Keratinocyte (primary cell): ENCODE results near the gene UBASH3B. TPM values are rescaled to one million over a fixed set of nuclear protein-coding genes. Genes with fewer than 3 reads are reported as not detected.
A peak's percentile ranks its signal among the peaks of the same experiment; 100 is the strongest.

ENCODE experiments used
- DNase-seq: peaks from one replicate; pipeline ENCODE4 v3.0.0-alpha.2; 2011; ENCODE audit warnings: low read depth, missing footprints, low spot score
- FAIRE-seq: peaks from 2 replicates; lab custom pipeline; 2011; peaks lifted over from hg19 to GRCh38; lab: Jason Lieb, UNC
- H2AFZ ChIP-seq: 2 replicates; pipeline ENCODE4 v1.6.0; 2012; ENCODE audit warnings: low read length, control low read depth, inconsistent platforms; ENCODE audit not compliant: control insufficient read depth
- H3K27ac ChIP-seq: 2 replicates; pipeline ENCODE4 v1.5.1; 2011; ENCODE audit warnings: low read length; ENCODE audit not compliant: control insufficient read depth, insufficient read depth
- H3K27me3 ChIP-seq: 3 replicates; pipeline ENCODE4 v1.6.0; 2011; ENCODE audit warnings: low read length; ENCODE audit not compliant: control insufficient read depth, insufficient read depth; ENCODE audit errors: extremely low read depth
- H3K36me3 ChIP-seq, 2 experiments: 2 replicates in 1 of 2; 3 replicates in 1 of 2; pipeline ENCODE4 v1.5.1; 2011; ENCODE audit warnings: low read length in 2 of 2, mild to moderate bottlenecking in 1 of 2; ENCODE audit not compliant: control insufficient read depth in 2 of 2, insufficient read depth in 2 of 2; ENCODE audit errors: extremely low read depth in 1 of 2
- H3K4me1 ChIP-seq: 3 replicates; pipeline ENCODE4 v1.5.1; 2011; ENCODE audit warnings: low read length; ENCODE audit not compliant: control insufficient read depth, insufficient read depth; ENCODE audit errors: extremely low read depth
- H3K4me2 ChIP-seq: 3 replicates; pipeline ENCODE4 v1.6.0; 2011; ENCODE audit warnings: low read depth, low read length; ENCODE audit not compliant: control insufficient read depth, insufficient read depth; ENCODE audit errors: extremely low read depth
- H3K4me3 ChIP-seq, 3 experiments: fragments of 200-600 bp in 1 of 3; sonication (generic) in 1 of 3; 2 replicates in 2 of 3; 3 replicates in 1 of 3; pipeline ENCODE4 v1.5.1; 2011 to 2016; ENCODE audit warnings: low read length in 3 of 3, mild to moderate bottlenecking in 3 of 3, control low read depth in 2 of 3, inconsistent platforms in 1 of 3, low read depth in 1 of 3, mixed read lengths in 1 of 3, mixed run types in 1 of 3, moderate library complexity in 1 of 3; ENCODE audit not compliant: control insufficient read depth in 2 of 3, insufficient read depth in 2 of 3; ENCODE audit errors: extremely low read depth in 1 of 3
- H3K79me2 ChIP-seq: 2 replicates; pipeline ENCODE4 v1.6.0; 2012; ENCODE audit warnings: low read length; ENCODE audit not compliant: control insufficient read depth, insufficient read depth
- H3K9ac ChIP-seq: 3 replicates; pipeline ENCODE4 v1.6.0; 2011; ENCODE audit warnings: low read length; ENCODE audit not compliant: control insufficient read depth, insufficient read depth; ENCODE audit errors: extremely low read depth
- H3K9me1 ChIP-seq: 3 replicates; pipeline ENCODE4 v1.6.0; 2011; ENCODE audit warnings: low read length; ENCODE audit not compliant: control insufficient read depth, insufficient read depth; ENCODE audit errors: extremely low read depth
- H3K9me3 ChIP-seq: 2 replicates; pipeline ENCODE4 v1.5.1; 2012; ENCODE audit warnings: low read depth, low read length; ENCODE audit not compliant: control insufficient read depth
- H4K20me1 ChIP-seq: 3 replicates; pipeline ENCODE4 v1.6.0; 2011; ENCODE audit warnings: low read length; ENCODE audit not compliant: control insufficient read depth, insufficient read depth; ENCODE audit errors: extremely low read depth
- EZH2 ChIP-seq: IDR thresholded peaks from one replicate; pipeline ENCODE4 v1.6.1; 2012; ENCODE audit warnings: inconsistent platforms, mild to moderate bottlenecking, low read length, moderate library complexity
- dilution Hi-C: fragments of 300-500 bp; cut with MboI; formaldehyde crosslinking; loops from one replicate; pipeline ENCODE4 v1.7.0; 2020; ENCODE audit warnings: low sequenced_read_pairs; ENCODE audit not compliant: extremely low pct_ligation_motif_present
- polyA plus RNA-seq, 5 experiments: library from polyadenylated mRNA; depleted of rRNA in 3 of 5; stranded (reverse) in 3 of 5; stranded (forward) in 1 of 5; unstranded in 1 of 5; fragments of >200 nt; gene quantifications; 1 replicate in 1 of 5; 2 replicates in 3 of 5; 3 replicates in 1 of 5; pipeline versions ENCODE4 v1.2.1 to v1.2.3, GENCODE V29; 2011 to 2012; ENCODE audit warnings: missing spikeins in 2 of 5, low read depth in 1 of 5, low replicate concordance in 1 of 5
- TF ChIP-seq, protein P1 (sequence below), 3 experiments: IDR thresholded peaks in 1 of 3; conservative IDR thresholded peaks in 1 of 3; optimal IDR thresholded peaks in 1 of 3; 2 replicates in 2 of 3; 3 replicates in 1 of 3; pipeline versions ENCODE3 to v1.5.1; 2011; ENCODE audit warnings: low read length in 3 of 3, mild to moderate bottlenecking in 3 of 3, moderate library complexity in 2 of 3, control low read depth in 1 of 3, inconsistent platforms in 1 of 3; ENCODE audit not compliant: insufficient read depth in 2 of 3; ENCODE audit errors: extremely low read depth in 1 of 3

Gene UBASH3B
- polyA plus RNA-seq, 1 donor (not counting 4 experiments of a cell fraction or from before 2014, with no cell fraction given): 25.0 TPM

DNA sequence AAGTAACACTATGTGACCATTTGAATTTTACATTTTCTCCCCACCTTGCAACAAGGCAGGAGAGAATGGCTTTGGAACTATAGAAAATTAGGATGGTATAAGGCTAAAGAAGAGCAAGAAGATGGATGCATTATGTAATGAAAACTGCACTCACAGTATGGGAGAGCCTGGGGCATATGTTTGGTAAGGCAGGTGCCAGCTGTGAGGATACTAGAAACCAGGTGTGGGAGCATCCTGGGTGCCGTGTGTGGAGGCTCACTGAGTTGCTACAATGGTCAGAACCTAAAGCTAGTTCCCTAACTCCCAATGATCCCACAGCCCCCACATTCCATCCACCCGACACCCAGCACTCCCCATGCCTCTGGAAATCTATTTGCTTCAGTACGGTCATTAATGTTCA is 42.9 kb downstream of the UBASH3B start:
- DNase-seq (no peak), FAIRE-seq (no peak)
- Histone ChIP-seq H3K4me3 (no peak overlapping the region), H3K79me2 (peaks cover 44% of the 10 kb centered on the region), H4K20me1 (no peaks in the 10 kb centered on the region), H3K9me1 (peaks cover 3% of the 10 kb centered on the region), H3K36me3 (peaks cover 1 to 2% of the 10 kb centered on the region in 2 experiments), H3K9me3 (no peaks in the 10 kb centered on the region), H2AFZ (no peak overlapping the region), H3K27ac (peak overlapping the region; percentile 78), H3K4me1 (peaks cover 20% of the 10 kb centered on the region), H3K9ac (no peak overlapping the region), H3K27me3 (no peaks in the 10 kb centered on the region), H3K4me2 (peak overlapping the region; percentile 82)
- dilution Hi-C loops: no loop called here
- TF ChIP-seq, protein P1, sequence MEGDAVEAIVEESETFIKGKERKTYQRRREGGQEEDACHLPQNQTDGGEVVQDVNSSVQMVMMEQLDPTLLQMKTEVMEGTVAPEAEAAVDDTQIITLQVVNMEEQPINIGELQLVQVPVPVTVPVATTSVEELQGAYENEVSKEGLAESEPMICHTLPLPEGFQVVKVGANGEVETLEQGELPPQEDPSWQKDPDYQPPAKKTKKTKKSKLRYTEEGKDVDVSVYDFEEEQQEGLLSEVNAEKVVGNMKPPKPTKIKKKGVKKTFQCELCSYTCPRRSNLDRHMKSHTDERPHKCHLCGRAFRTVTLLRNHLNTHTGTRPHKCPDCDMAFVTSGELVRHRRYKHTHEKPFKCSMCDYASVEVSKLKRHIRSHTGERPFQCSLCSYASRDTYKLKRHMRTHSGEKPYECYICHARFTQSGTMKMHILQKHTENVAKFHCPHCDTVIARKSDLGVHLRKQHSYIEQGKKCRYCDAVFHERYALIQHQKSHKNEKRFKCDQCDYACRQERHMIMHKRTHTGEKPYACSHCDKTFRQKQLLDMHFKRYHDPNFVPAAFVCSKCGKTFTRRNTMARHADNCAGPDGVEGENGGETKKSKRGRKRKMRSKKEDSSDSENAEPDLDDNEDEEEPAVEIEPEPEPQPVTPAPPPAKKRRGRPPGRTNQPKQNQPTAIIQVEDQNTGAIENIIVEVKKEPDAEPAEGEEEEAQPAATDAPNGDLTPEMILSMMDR (optimal IDR thresholded peaks at IDR 0.05 in 1 of 3, IDR thresholded peaks at IDR 0.05 in 1 of 3, conservative IDR thresholded peaks at IDR 0.05 in 1 of 3; ENCODE audit: extremely low read depth in 1 of 3, insufficient read depth in 2 of 3, low read length in 3 of 3): no peak
- no peak for TF ChIP-seq EZH2

GRCh38 chr11:122700666-122701065 is 45.1 kb downstream of the UBASH3B start:
- no peak for TF ChIP-seq EZH2
- TF ChIP-seq, protein P1 (optimal IDR thresholded peaks at IDR 0.05 in 1 of 3, IDR thresholded peaks at IDR 0.05 in 1 of 3, conservative IDR thresholded peaks at IDR 0.05 in 1 of 3; ENCODE audit: extremely low read depth in 1 of 3, insufficient read depth in 2 of 3, low read length in 3 of 3): no peak
- peaks cover 45% of the 10 kb centered on the region for H3K79me2 ChIP-seq
- no peak overlapping the region for H3K9ac ChIP-seq
- no peaks in the 10 kb centered on the region for H3K9me3 ChIP-seq
- dilution Hi-C loops: no loop called here
- H3K36me3 ChIP-seq: peaks cover 1 to 2% of the 10 kb centered on the region in 2 experiments
- H4K20me1 ChIP-seq: no peaks in the 10 kb centered on the region
- DNase-seq (no peak), FAIRE-seq (no peak)
- peaks cover 3% of the 10 kb centered on the region for H3K9me1 ChIP-seq
- H3K4me2 ChIP-seq: no peak overlapping the region
- H3K27ac ChIP-seq: no peak overlapping the region
- no peaks in the 10 kb centered on the region for H3K27me3 ChIP-seq
- no peak overlapping the region for H3K4me3 ChIP-seq
- H3K4me1 ChIP-seq: peaks cover 20% of the 10 kb centered on the region
- no peak overlapping the region for H2AFZ ChIP-seq
